A549 (cell line): ENCODE measurements around the gene PDLIM3. TPM values are rescaled to one million over a fixed set of nuclear protein-coding genes. Genes with fewer than 3 reads are reported as not detected.

Experiments used
- ATAC-seq, 2 experiments: fragments of 200-7000 bp in 1 of 2; fragments of >200 bp in 1 of 2; cut with Nextera tagmentation in 1 of 2; cut with Tn5 transposase in 1 of 2; 3 replicates each; pipeline versions ENCODE4 v1.8.0 to v1.9.1; 2018 to 2020; ENCODE audit warnings: mild to moderate bottlenecking in 1 of 2, moderate library complexity in 1 of 2
- CTCF ChIA-PET: fragments of 300-600 bp; sonication (Branson Sonifier 250); formaldehyde crosslinking; extraction: SDS; loops from one replicate; lab custom pipeline; 2021; ENCODE audit warnings: antibody characterized with exemption, inconsistent platforms; lab: Yijun Ruan, JAX
- POLR2A ChIA-PET: fragments of 350-600 bp; formaldehyde crosslinking; extraction: SDS; loops from one replicate; lab custom pipeline; 2021; ENCODE audit warnings: antibody characterized with exemption, inconsistent platforms; lab: Yijun Ruan, JAX
- DNase-seq, 2 experiments: peaks; one replicate each; pipeline versions ENCODE4 v3.0.0 to v3.0.0-alpha.2; 2011 to 2016; ENCODE audit warnings: low read depth in 1 of 2, low spot score in 1 of 2
- FAIRE-seq: peaks from 2 replicates; lab custom pipeline; 2011; peaks lifted over from hg19 to GRCh38; lab: Jason Lieb, UNC
- H3K27ac ChIP-seq, 2 experiments: fragments of >200 bp; sonication (Bioruptor Twin); formaldehyde crosslinking; 3 replicates each; pipeline ENCODE4 v1.5.1; 2016 to 2017
- H3K4me1 ChIP-seq: fragments of >200 bp; sonication (Bioruptor Twin); formaldehyde crosslinking; 3 replicates; pipeline ENCODE4 v1.6.1; 2016
- H3K4me2 ChIP-seq: fragments of >200 bp; sonication (Bioruptor Twin); formaldehyde crosslinking; 3 replicates; pipeline ENCODE4 v1.6.1; 2016
- H3K4me3 ChIP-seq: fragments of >200 bp; sonication (Bioruptor Twin); formaldehyde crosslinking; 3 replicates; pipeline ENCODE4 v1.5.1; 2016
- H3K9me3 ChIP-seq: fragments of >200 bp; sonication (Bioruptor Twin); formaldehyde crosslinking; 3 replicates; pipeline ENCODE4 v1.6.1; 2016
- ATOH8 ChIP-seq: fragments of 250-450 bp; sonication (Bioruptor Pico); IDR thresholded peaks from 2 replicates; pipeline ENCODE4 v1.5.0; 2020; ENCODE audit warnings: low read depth, mild to moderate bottlenecking, moderate library complexity
- BCL3 ChIP-seq: fragments of >200 bp; sonication (Bioruptor Twin); formaldehyde crosslinking; IDR thresholded peaks from 3 replicates; pipeline ENCODE4 v1.6.1; 2016
- BHLHE40 ChIP-seq: IDR thresholded peaks from 2 replicates; pipeline ENCODE4 v1.6.1; 2012; ENCODE audit warnings: low read depth, low read length, inconsistent platforms
- CEBPB ChIP-seq, 2 experiments: fragments of >200 bp in 1 of 2; sonication (Bioruptor Twin) in 1 of 2; formaldehyde crosslinking in 1 of 2; IDR thresholded peaks; 2 replicates each; pipeline ENCODE4 v1.6.1; 2012 to 2016
- CTCF ChIP-seq: fragments of >200 bp; sonication (Bioruptor Twin); formaldehyde crosslinking; IDR thresholded peaks from 3 replicates; pipeline ENCODE4 v1.5.1; 2016
- EHMT2 ChIP-seq: fragments of 200-600 bp; sonication (generic); IDR thresholded peaks from 2 replicates; pipeline ENCODE4 v1.6.1; 2016; ENCODE audit warnings: antibody characterized with exemption, low read depth, mild to moderate bottlenecking, moderate library complexity
- FOXS1 ChIP-seq: fragments of 250-450 bp; sonication (Bioruptor Pico); IDR thresholded peaks from 2 replicates; pipeline ENCODE4 v1.5.0; 2020; ENCODE audit warnings: mild to moderate bottlenecking, moderate library complexity
- HES2 ChIP-seq: fragments of >200 bp; sonication (Bioruptor Twin); formaldehyde crosslinking; IDR thresholded peaks from 2 replicates; pipeline ENCODE4 v1.6.1; 2016
- HEYL ChIP-seq: fragments of 250-450 bp; sonication (Bioruptor Pico); IDR thresholded peaks from 2 replicates; pipeline ENCODE4 v1.8.0; 2021; ENCODE audit warnings: mild to moderate bottlenecking, moderate library complexity
- HOXA7 ChIP-seq: fragments of 250-450 bp; sonication (Bioruptor Pico); IDR thresholded peaks from 2 replicates; pipeline ENCODE4 v1.5.0; 2020; ENCODE audit warnings: mild to moderate bottlenecking, moderate library complexity
- JUN ChIP-seq, 2 experiments: fragments of >200 bp; sonication (Bioruptor Twin); formaldehyde crosslinking; IDR thresholded peaks; 2 replicates in 1 of 2; 3 replicates in 1 of 2; pipeline ENCODE4 v1.6.1; 2016 to 2017
- REST ChIP-seq: fragments of 200-600 bp; sonication (generic); IDR thresholded peaks from 2 replicates; pipeline ENCODE4 v1.6.1; 2016; ENCODE audit warnings: antibody characterized with exemption, mild to moderate bottlenecking, moderate library complexity
- SMC3 ChIP-seq: fragments of >200 bp; sonication (Bioruptor Twin); formaldehyde crosslinking; IDR thresholded peaks from 3 replicates; pipeline ENCODE4 v1.6.1; 2018; ENCODE audit warnings: inconsistent platforms
- WGBS: methylation state at CpG from one replicate; pipeline ENCODE4 v1.1.6; 2017; ENCODE audit errors: missing lambda C conversion rate; 5-methylcytosine and 5-hydroxymethylcytosine counted together
- polyA plus RNA-seq, 4 experiments: library from polyadenylated mRNA; depleted of rRNA in 3 of 4; stranded (reverse); fragments of >200 nt; fragmentation: RNase III in 1 of 4; extraction: RNeasy Plus Mini Kit Qiagen cat#74134 plus additional on column Dnase treatment in 1 of 4; gene quantifications; 2 replicates in 3 of 4; 3 replicates in 1 of 4; pipeline ENCODE4 v1.2.3, GENCODE V29; 2011 to 2017

PDLIM3 gene
- polyA plus RNA-seq, 2 of the 4 experiments (the other 2 are of a cell fraction) = 0.18 to 0.37 TPM

- no peak for TF ChIP-seq HOXA7 (CRISPR knock-in tag)
- no peak for TF ChIP-seq EHMT2
- no peak for TF ChIP-seq JUN (IDR thresholded peaks at IDR 0.05)
- no peak for TF ChIP-seq REST
- TF ChIP-seq FOXS1 (CRISPR knock-in tag) = no peak
Measured at GRCh38 chr4:185549095-185549639, 13.9 kb upstream of the PDLIM3 start (continued).

GRCh38 chr4:185548587-185548986, 13.3 kb upstream of the PDLIM3 start:
- no peak for TF ChIP-seq ATOH8 (CRISPR knock-in tag)
- FAIRE-seq = no peak

GRCh38 chr4:185546335-185546734, 11.0 kb upstream of the PDLIM3 start:
- Histone ChIP-seq H3K4me2 (no peak overlapping the region), H3K4me1 (no peaks in the 10 kb centered on the region), H3K9me3 (no peaks in the 10 kb centered on the region), H3K4me3 (no peak overlapping the region), H3K27ac (no peak overlapping the region)
- no peak for FAIRE-seq
- no peak for DNase-seq
- no peak for TF ChIP-seq HES2
- no peak for TF ChIP-seq HOXA7 (CRISPR knock-in tag)
- TF ChIP-seq SMC3 = no peak
- no peak for TF ChIP-seq CEBPB (IDR thresholded peaks at IDR 0.05)
- TF ChIP-seq CTCF = no peak
- no peak for TF ChIP-seq JUN (IDR thresholded peaks at IDR 0.05)
- no peak for TF ChIP-seq ATOH8 (CRISPR knock-in tag)
- no peak for TF ChIP-seq HEYL (CRISPR knock-in tag)
- no peak for TF ChIP-seq BCL3
- no peak for TF ChIP-seq BHLHE40
- 44% methylated on average over 6 of the region's 6 CpGs for WGBS
- ChIA-PET CTCF (no interaction called here), POLR2A (no interaction called here)
- ATAC-seq = no peak

More at GRCh38 chr4:185548587-185548986, 13.3 kb upstream of the PDLIM3 start:
- Histone ChIP-seq H3K4me3 (no peak overlapping the region), H3K4me1 (no peaks in the 10 kb centered on the region), H3K9me3 (no peaks in the 10 kb centered on the region), H3K4me2 (no peak overlapping the region), H3K27ac (no peak overlapping the region)
- no peak for DNase-seq
- ATAC-seq = no peak
- ChIA-PET CTCF (interaction anchor here (1.3 kb wide), 1 partner anchor 49 kb away, joined by 5 read pairs; no protein-coding TSS in a partner anchor), POLR2A (no interaction called here)
- WGBS = 81% methylated on average over 1 of the region's 1 CpG
